Superior temporal gyrus (tissue), 1 donor: ENCODE measurements around the gene GNGT2.

Source experiments
- DNase-seq: peaks from one replicate; pipeline ENCODE4 v3.0.0-alpha.2; 2016; ENCODE audit errors: extremely low spot score

GNGT2 gene

DNA sequence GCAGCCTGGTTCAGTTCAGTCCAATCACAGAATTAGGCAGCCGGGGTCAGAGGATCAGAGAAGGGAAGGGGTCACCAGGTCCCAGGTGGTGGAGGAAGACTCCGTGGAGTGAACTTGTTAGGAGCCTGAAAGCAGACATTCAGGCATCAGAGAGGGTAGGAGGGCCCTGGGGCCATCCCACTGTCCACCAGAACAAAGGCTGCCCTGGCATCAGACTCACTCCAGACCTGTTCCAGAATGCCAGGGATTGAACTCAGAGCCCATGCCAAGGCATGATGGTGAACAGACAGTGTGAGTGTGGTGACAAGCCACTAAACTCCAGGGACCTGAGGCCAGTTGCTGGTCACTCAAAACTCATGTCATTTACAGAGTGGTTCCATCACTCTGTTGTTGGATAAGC lies 40.2 kb downstream of the GNGT2 start:
- no peak for DNase-seq

DNA sequence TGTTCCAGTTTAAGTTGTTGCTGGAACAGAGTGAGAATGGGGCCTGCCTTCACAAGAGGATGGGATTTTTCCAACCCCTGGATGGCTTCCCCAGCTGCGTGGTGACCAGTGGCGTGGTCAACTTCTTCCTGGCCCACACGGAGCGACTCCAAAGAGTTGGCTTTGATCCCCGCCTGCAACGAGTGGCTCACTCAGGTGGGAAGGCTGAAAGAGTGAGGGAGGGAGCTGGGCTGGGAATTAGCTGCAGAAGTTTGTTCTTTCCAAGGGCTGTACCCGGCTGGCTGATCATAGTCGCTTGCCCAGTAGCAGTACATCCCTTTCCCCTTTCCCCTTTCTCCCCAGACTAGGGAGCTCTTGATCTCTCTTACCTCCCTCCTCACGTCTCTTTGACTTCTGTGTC lies 41.7 kb downstream of the GNGT2 start:
- DNase-seq, result no peak

DNA sequence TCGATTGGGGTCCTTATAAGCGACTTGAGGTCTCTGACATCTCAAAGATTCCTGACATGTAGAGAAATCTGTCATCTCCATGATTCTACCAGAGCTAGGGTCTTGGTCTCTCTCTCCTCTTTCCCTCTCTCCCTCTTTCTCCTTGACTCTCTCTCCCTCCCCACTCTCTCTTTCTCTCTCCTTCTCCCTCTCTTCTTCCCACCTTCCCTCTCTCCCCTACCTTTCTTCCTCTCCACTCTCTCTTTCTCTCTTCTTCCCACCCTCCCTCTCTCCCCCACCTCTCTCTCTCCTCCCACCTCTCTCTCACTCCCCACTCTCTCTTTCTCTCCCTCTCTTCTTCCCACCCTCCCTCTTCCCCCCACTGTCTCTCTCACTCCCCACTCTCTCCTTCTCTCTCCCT lies 45.2 kb downstream of the GNGT2 start:
- DNase-seq, result no peak

DNA sequence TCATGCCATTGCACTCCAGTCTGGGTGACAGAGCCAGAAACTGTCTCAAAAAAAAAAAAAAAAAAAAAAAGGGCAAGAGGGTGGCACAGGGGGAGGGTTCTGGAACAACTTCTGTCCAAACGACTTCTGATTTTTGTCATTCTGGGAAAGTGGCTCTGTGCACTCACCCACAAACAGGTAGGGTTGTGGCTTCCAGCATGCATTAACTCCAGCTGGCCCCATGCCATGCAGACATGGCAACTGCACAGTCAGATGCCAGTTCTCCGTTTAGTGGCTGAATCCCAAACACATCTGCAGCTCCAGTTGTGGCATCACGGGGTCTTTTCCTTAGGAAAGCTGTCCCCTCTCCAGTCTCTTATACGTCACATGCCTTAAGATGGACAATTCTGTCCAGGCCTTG lies 47.5 kb downstream of the GNGT2 start:
- DNase-seq, result no peak

DNA sequence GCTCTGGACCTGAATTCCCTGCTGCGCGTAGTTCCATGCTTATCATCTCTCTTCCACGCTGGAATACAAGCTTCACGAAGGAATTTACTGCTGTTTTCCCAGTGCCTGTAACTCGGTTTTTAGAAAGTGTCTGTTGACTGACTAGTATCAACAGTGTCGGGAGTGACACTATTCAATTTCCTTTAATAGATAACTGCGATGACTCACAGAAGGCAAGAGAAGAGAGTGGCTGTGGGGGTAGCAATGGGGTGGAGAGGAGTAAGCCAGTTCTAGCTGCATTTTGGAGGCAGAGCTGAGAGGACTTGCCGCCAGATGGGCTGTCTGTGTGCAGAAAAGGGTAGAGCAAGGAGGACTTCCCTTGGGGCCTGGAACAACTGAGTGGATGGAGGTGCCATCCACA lies 52.6 kb downstream of the GNGT2 start:
- DNase-seq, result no peak

GRCh38 chr17:49156256-49156655 lies 54.1 kb downstream of the GNGT2 start:
- no peak for DNase-seq
